Thyroid gland (tissue), 4 donors: Measurements from ENCODE around the gene EMP1.

Experiments used
- CTCF ChIP-seq, 6 experiments: fragments of 200-600 bp in 3 of 6; fragments of 450-650 bp in 3 of 6; sonication (generic) in 3 of 6; IDR thresholded peaks; one replicate each; pipeline ENCODE4 v1.5.1; 2016 to 2019; ENCODE audit warnings: antibody characterized with exemption in 6 of 6, mild to moderate bottlenecking in 2 of 6, inconsistent platforms in 1 of 6, moderate library complexity in 1 of 6
- POLR2A ChIP-seq, 2 donors: fragments of 450-650 bp; IDR thresholded peaks; one replicate each; pipeline ENCODE4 v1.6.1; 2017; ENCODE audit warnings: antibody characterized with exemption in 2 of 2, mild to moderate bottlenecking in 2 of 2, moderate library complexity in 1 of 2

- TF ChIP-seq CTCF (IDR thresholded peaks at IDR 0.05) (no peak), POLR2A (IDR thresholded peaks at IDR 0.05) (no peak)
These were observed 41.7 kb downstream of the EMP1 start for GRCh38 chr12:13238204-13238603.
